Epithelial cell of proximal tubule (primary cell): ENCODE data around the gene CD27. TPM values are rescaled to one million over a fixed set of nuclear protein-coding genes. Genes with fewer than 3 reads are reported as not detected.
"Not testable (repeated sequence)": the region's sequence is repeated elsewhere in the genome, so short reads cannot be mapped to it uniquely, and the experiment has no call there.

ENCODE experiments used
- DNase-seq: peaks from one replicate; pipeline ENCODE4 v3.0.0-alpha.2; 2011; ENCODE audit warnings: low read depth
- H3K4me3 ChIP-seq: 2 replicates; pipeline ENCODE4 v1.5.1; 2011; ENCODE audit warnings: low read depth, mild to moderate bottlenecking, low read length
- total RNA-seq: library from RNA; depleted of rRNA; stranded (reverse); fragments of >200 nt; gene quantifications from 2 replicates; pipeline ENCODE4 v1.2.3, GENCODE V29; 2015
- TF ChIP-seq, protein P1 (sequence below): conservative IDR thresholded peaks from 2 replicates; pipeline ENCODE4 v1.5.1; 2012; ENCODE audit warnings: low read depth, mild to moderate bottlenecking, low read length

CD27 gene
- total RNA-seq, 1 donor from 2014 or later: not detected

DNA sequence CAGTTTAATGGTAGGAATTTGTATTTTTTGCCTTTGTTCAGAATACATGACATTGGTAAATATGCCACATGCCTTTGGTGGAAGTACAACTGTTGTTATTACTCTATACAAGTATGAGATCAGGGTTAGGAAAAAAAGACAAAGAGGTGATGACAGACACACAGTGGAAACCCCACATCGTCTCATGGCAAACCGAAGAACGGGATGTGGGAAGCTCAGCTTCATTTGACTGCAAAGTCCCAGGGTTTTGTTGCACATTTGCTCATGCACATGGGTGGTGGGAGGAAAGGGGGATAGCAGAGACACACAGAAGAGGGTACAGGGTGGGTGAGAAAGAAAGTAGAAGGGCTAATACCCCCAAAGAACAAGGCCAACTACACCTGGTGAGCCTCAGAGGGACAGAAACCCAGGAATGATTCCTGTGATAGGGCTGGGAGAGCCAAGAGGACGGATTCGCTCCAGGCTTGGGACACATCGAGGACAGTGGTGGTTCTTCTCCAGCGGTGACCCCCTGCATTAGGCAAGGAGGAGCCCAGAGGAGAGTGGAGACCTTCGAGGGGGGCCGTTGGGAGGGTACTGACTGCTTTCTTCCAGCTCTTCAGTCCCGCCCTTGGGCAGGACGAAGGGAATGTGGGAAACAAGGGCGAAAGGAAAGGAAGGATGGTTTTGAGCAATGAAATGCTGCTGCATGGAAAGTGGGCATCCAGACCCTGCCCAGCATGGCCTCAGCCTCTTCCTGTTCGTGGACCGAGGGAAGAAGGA is 17.7 kb downstream of the CD27 start:
- DNase-seq: no peak
- no peak overlapping the region for H3K4me3 ChIP-seq
- TF ChIP-seq, protein P1, sequence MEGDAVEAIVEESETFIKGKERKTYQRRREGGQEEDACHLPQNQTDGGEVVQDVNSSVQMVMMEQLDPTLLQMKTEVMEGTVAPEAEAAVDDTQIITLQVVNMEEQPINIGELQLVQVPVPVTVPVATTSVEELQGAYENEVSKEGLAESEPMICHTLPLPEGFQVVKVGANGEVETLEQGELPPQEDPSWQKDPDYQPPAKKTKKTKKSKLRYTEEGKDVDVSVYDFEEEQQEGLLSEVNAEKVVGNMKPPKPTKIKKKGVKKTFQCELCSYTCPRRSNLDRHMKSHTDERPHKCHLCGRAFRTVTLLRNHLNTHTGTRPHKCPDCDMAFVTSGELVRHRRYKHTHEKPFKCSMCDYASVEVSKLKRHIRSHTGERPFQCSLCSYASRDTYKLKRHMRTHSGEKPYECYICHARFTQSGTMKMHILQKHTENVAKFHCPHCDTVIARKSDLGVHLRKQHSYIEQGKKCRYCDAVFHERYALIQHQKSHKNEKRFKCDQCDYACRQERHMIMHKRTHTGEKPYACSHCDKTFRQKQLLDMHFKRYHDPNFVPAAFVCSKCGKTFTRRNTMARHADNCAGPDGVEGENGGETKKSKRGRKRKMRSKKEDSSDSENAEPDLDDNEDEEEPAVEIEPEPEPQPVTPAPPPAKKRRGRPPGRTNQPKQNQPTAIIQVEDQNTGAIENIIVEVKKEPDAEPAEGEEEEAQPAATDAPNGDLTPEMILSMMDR: no peak

DNA sequence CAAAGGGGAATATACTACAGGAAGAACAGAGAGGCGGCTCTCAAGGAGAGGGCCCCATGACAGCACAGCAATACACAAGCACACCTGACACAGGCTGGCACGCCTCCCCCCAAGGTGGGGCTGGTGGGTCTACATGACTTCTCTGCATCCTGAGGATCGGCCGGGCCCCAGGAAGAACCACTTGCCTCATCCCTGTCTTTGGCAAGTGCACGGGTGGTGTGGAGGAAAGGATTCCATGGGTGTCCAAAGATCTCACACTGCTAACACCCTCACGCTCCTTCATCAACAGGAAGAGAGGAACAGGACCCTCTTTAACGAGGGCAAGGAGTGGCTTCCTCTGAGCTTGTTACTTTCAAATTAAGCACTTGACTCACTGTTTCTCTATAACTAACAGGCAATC is 18.5 kb downstream of the CD27 start:
- no peak for DNase-seq
- TF ChIP-seq, protein P1: no peak
- H3K4me3 ChIP-seq: no peak overlapping the region

DNA sequence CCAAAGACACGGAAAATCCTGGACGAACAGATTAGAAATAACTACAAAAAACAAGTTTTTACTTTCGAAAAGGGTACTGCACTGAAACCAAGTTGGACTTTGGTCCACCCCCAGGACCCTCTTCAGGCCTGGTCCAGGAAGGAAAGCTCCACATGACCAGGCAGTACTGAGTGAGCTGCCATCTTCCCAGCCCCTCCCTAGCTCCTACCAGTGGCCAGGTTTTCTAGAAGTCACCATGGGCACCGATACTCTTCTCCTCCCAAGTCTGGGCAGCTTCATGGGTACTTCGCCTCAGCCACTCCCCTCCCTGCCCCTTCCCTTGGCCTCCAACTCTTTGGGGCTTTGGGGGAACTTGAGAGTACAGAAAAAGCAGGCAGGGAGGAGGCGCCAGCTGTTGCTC is 19.1 kb downstream of the CD27 start:
- DNase-seq: no peak
- TF ChIP-seq, protein P1: no peak
- H3K4me3 ChIP-seq: no peak overlapping the region

DNA sequence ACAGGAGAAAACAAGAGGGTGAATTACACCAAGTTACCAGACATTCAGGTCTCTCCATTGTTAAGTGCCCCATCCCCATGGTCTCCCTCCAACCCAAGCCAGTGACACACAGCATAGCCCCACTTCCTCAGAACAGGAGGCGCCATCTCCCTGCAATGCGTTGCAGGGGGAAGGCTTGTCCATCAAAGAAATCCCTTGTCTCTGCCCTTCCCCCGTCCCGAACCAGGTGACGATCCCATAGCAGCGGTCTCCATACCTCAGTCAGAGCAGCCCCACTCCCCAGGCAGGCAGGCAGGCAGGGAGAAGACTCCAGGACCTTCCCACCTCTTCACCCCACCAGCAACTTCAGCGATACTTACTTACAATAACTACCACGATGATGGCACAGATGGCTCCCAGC is 19.8 kb downstream of the CD27 start:
- H3K4me3 ChIP-seq: no peak overlapping the region
- TF ChIP-seq, protein P1: no peak
- DNase-seq: no peak

DNA sequence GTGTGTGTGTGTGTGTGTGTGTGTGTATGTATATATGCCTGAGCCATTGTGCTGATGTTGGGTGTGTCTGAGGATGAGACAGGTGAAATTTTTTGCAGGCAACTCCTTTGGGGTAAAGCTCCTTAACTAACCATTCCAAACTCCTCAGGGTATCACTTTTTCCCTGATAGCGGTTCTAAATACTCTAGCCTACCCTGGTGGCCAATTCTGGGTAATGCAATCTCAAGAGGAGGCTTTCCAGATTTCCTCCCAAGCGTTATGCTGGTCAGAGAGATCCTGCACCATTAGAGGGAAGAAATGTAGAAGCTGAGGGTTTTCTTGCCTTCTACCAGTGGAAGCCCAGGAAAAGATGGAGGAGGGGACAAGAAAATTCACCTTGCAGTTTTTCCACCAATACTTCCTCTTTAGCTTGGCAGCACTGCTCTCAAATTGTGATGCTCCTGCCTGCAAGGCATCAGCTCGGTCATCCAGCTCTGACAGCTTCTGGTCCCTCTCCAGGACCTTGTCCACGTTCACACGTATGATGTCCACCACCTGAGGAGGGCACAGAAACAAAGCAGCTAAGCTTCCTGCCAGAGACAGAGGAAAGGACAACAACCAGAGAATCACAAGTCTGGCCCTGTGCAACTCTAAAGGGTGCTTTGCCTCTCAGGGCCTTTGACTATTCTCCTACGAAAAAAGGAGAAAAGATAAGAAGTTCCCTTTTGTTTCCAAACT is 20.9 kb downstream of the CD27 start:
- TF ChIP-seq, protein P1: peak; percentile 95
- H3K4me3 ChIP-seq: no peak overlapping the region
- DNase-seq: no peak

DNA sequence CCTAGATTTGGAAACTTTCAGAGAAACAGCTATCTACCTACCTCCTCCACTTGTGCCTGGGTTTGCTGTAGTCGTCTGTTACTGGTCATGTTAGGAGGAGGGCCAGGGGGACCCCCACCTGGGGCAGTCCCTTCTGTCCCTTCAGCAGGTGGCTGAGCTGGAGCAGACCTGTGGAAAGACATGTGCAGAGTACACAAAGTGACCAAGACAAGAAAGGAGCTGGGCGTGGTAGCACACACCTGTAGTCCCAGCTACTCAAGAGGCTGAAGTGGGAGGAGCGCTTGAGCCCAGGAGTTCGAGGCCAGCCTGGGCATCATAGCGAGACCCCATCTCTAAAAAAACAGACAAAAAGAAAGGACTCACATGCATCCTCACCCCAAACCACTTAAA is 21.4 kb downstream of the CD27 start:
- TF ChIP-seq, protein P1: no peak
- H3K4me3 ChIP-seq: no peak overlapping the region
- DNase-seq: no peak

DNA sequence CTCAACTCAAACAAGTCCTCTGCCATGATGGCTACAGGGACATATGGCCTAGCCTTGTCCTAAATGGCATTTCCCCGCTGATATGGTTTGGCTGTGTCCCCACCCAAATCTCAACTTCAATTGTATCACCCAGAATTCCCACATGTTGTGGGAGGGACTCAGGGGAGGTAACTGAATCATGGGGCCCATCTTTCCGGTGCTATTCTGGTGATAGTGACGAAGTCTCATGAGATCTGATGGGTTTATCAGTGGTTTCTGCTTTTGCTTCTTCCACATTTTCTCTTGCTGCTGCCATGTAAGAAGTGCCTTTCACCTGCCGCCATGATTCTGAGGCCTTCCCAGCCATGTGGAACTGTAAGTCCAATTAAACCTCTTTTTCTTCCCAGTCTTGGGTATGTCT is 22.0 kb downstream of the CD27 start:
- H3K4me3 ChIP-seq: not testable (repeated sequence)

DNA sequence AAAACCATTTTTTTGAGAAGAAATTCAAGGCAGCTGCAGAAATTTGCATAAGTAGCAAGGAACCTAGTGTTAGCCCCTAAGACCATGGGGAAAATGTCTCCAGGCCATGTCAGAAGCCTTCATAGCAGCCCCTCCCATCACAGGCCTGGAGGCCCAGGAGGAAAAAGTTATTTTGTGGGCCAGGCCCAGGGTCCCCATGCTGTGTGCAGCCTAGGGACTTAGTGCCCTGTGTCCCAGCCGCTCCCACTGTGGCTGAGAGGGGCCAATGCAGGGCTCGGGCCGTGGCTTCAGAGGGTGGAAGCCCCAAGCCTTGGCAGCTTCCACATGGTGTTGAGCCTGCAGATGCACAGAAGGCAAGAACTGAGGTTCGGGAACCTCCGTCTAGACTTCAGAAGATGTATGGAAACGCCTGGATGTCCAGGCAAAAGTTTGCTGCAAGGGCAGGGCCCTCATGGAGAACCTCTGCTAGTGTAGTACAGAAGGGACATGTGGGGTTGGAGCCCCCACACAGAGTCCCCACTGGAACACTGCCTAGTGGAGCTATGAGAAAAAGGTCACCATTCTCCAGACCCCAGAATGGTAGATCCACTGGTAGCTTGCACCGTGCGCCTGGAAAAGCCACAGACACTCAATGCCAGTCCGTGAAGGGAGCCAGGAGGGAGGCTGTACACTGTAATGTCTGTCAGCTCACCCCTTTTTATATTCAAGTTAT is 23.0 kb downstream of the CD27 start:
- not testable (repeated sequence) for DNase-seq, H3K4me3 ChIP-seq

More for the DNA sequence above, 22.0 kb downstream of the CD27 start:
- DNase-seq: not testable (repeated sequence)
